Activated naive CD8-positive, alpha-beta T cell treated with anti-CD3 and anti-CD28 coated beads, Interleukin-2, amount 10 ng/mL, durations not matched to agents 7 days and 5 days (primary cell): ENCODE data around the gene TTC33. TPM values are rescaled to one million over a fixed set of nuclear protein-coding genes. Genes with fewer than 3 reads are reported as not detected.

Experiments used
- ATAC-seq: fragments of 150-1000 bp; cut with Tn5 transposase; one replicate; pipeline ENCODE4 v1.10.0; 2021; ENCODE audit warnings: low read depth, moderate library complexity
- POLR2A ChIA-PET: fragments of 350-600 bp; sonication (Branson Sonifier 250); formaldehyde crosslinking; loops from one replicate; lab custom pipeline; 2021; ENCODE audit warnings: antibody characterized with exemption; lab: Charles Lee
- DNase-seq: peaks from one replicate; pipeline ENCODE4 v3.0.0; 2021
- H3K27ac Mint-ChIP-seq: one replicate; pipeline ENCODE4 v1.8.0; 2022; ENCODE audit warnings: mild to moderate bottlenecking, mixed read lengths
- H3K27me3 Mint-ChIP-seq: one replicate; pipeline ENCODE4 v1.8.0; 2022; ENCODE audit warnings: mild to moderate bottlenecking, moderate library complexity, mixed read lengths
- H3K36me3 Mint-ChIP-seq: one replicate; pipeline ENCODE4 v1.8.0; 2021; ENCODE audit warnings: mild to moderate bottlenecking, mixed read lengths
- H3K4me1 Mint-ChIP-seq: one replicate; pipeline ENCODE4 v1.8.0; 2021; ENCODE audit warnings: mixed read lengths
- H3K4me3 Mint-ChIP-seq: one replicate; pipeline ENCODE4 v1.8.0; 2022; ENCODE audit warnings: mild to moderate bottlenecking, moderate library complexity, mixed read lengths
- H3K9me3 Mint-ChIP-seq: one replicate; pipeline ENCODE4 v1.8.0; 2021; ENCODE audit warnings: mixed read lengths
- total RNA-seq, 2 experiments: library from RNA; stranded (reverse); gene quantifications; one replicate each; pipeline ENCODE4 v1.2.3, GENCODE V29; 2021

The TTC33 gene
- total RNA-seq, 2 experiments from 2014 or later: 12.2 to 14.8 TPM

- ATAC-seq: no peak
- no peak overlapping the region for H3K27ac Mint-ChIP-seq
- no peaks in the 10 kb centered on the region for H3K27me3 Mint-ChIP-seq
- H3K4me1 Mint-ChIP-seq: peaks cover 8% of the 10 kb centered on the region
- POLR2A ChIA-PET: no interaction called here
- DNase-seq: no peak
- H3K4me3 Mint-ChIP-seq: no peak overlapping the region
- H3K9me3 Mint-ChIP-seq: no peaks in the 10 kb centered on the region
- H3K36me3 Mint-ChIP-seq: peaks cover 1% of the 10 kb centered on the region
Measured at GRCh38 chr5:40502736-40503135, 253.0 kb downstream of the TTC33 start.

- DNase-seq (no peak), ATAC-seq (no peak)
- POLR2A ChIA-PET: no interaction called here
- peaks cover 5% of the 10 kb centered on the region for H3K4me1 Mint-ChIP-seq
- peaks cover 1% of the 10 kb centered on the region for H3K36me3 Mint-ChIP-seq
- no peak overlapping the region for H3K4me3 Mint-ChIP-seq
- no peak overlapping the region for H3K27ac Mint-ChIP-seq
- no peaks in the 10 kb centered on the region for H3K9me3 Mint-ChIP-seq
- H3K27me3 Mint-ChIP-seq: no peaks in the 10 kb centered on the region
Measured at GRCh38 chr5:40501711-40502444, 253.9 kb downstream of the TTC33 start.

- ATAC-seq (no peak), DNase-seq (no peak)
- Mint-ChIP-seq H3K36me3 (no peaks in the 10 kb centered on the region), H3K27ac (no peak overlapping the region), H3K4me1 (peaks cover 10% of the 10 kb centered on the region), H3K4me3 (no peak overlapping the region), H3K27me3 (no peaks in the 10 kb centered on the region), H3K9me3 (no peaks in the 10 kb centered on the region)
- POLR2A ChIA-PET: no interaction called here
Measured at GRCh38 chr5:40499518-40500273, 256.1 kb downstream of the TTC33 start.

- POLR2A ChIA-PET: no interaction called here
- peaks cover under 1% of the 10 kb centered on the region for H3K9me3 Mint-ChIP-seq
- no peaks in the 10 kb centered on the region for H3K27me3 Mint-ChIP-seq
- H3K36me3 Mint-ChIP-seq: peaks cover under 1% of the 10 kb centered on the region
- ATAC-seq: no peak
- no peak overlapping the region for H3K27ac Mint-ChIP-seq
- H3K4me1 Mint-ChIP-seq: peaks cover 10% of the 10 kb centered on the region
- DNase-seq: no peak
- no peak overlapping the region for H3K4me3 Mint-ChIP-seq
Measured at GRCh38 chr5:40499007-40499406, 256.8 kb downstream of the TTC33 start.

- Mint-ChIP-seq H3K4me3 (no peak overlapping the region), H3K9me3 (peaks cover 8% of the 10 kb centered on the region), H3K36me3 (peaks cover 8% of the 10 kb centered on the region), H3K4me1 (peaks cover 9% of the 10 kb centered on the region), H3K27ac (no peak overlapping the region), H3K27me3 (no peaks in the 10 kb centered on the region)
- POLR2A ChIA-PET: no interaction called here
- ATAC-seq: no peak
- no peak for DNase-seq
Measured at GRCh38 chr5:40497573-40497972, 258.2 kb downstream of the TTC33 start.

GRCh38 chr5:40495237-40495635, 260.5 kb downstream of the TTC33 start:
- Mint-ChIP-seq H3K36me3 (peaks cover 16% of the 10 kb centered on the region), H3K4me3 (no peak overlapping the region), H3K4me1 (peaks cover 18% of the 10 kb centered on the region), H3K27ac (no peak overlapping the region), H3K9me3 (peaks cover 11% of the 10 kb centered on the region), H3K27me3 (no peaks in the 10 kb centered on the region)
- no peak for ATAC-seq
- POLR2A ChIA-PET: no interaction called here
- no peak for DNase-seq

- H3K4me1 Mint-ChIP-seq: peaks cover 18% of the 10 kb centered on the region
- H3K36me3 Mint-ChIP-seq: peaks cover 16% of the 10 kb centered on the region
- peaks cover 11% of the 10 kb centered on the region for H3K9me3 Mint-ChIP-seq
- ATAC-seq: no peak
- H3K27ac Mint-ChIP-seq: no peak overlapping the region
- POLR2A ChIA-PET: no interaction called here
- no peak for DNase-seq
- no peaks in the 10 kb centered on the region for H3K27me3 Mint-ChIP-seq
- no peak overlapping the region for H3K4me3 Mint-ChIP-seq
Measured at GRCh38 chr5:40494631-40495236, 261.0 kb downstream of the TTC33 start.

- peaks cover 11% of the 10 kb centered on the region for H3K9me3 Mint-ChIP-seq
- peaks cover 21% of the 10 kb centered on the region for H3K36me3 Mint-ChIP-seq
- H3K27me3 Mint-ChIP-seq: no peaks in the 10 kb centered on the region
- H3K27ac Mint-ChIP-seq: no peak overlapping the region
- POLR2A ChIA-PET: no interaction called here
- no peak for DNase-seq
- peaks cover 31% of the 10 kb centered on the region for H3K4me1 Mint-ChIP-seq
- no peak for ATAC-seq
- H3K4me3 Mint-ChIP-seq: no peak overlapping the region
Measured at GRCh38 chr5:40492056-40492455, 263.7 kb downstream of the TTC33 start.

- Mint-ChIP-seq H3K27me3 (no peaks in the 10 kb centered on the region), H3K36me3 (peaks cover 23% of the 10 kb centered on the region), H3K4me3 (no peak overlapping the region), H3K4me1 (peaks cover 35% of the 10 kb centered on the region), H3K9me3 (peaks cover 11% of the 10 kb centered on the region), H3K27ac (no peak overlapping the region)
- POLR2A ChIA-PET: no interaction called here
- ATAC-seq: no peak
- DNase-seq: no peak
Measured at GRCh38 chr5:40491644-40492043, 264.1 kb downstream of the TTC33 start.

GRCh38 chr5:40490464-40491111, 265.2 kb downstream of the TTC33 start:
- H3K36me3 Mint-ChIP-seq: peaks cover 23% of the 10 kb centered on the region
- DNase-seq (no peak), ATAC-seq (no peak)
- POLR2A ChIA-PET: interaction anchor here (0.7 kb wide), 1 partner anchor 53 kb away, joined by 3 read pairs; no protein-coding TSS in a partner anchor
- no peak overlapping the region for H3K4me3 Mint-ChIP-seq
- peaks cover 41% of the 10 kb centered on the region for H3K4me1 Mint-ChIP-seq
- H3K27me3 Mint-ChIP-seq: no peaks in the 10 kb centered on the region
- H3K27ac Mint-ChIP-seq: no peak overlapping the region
- H3K9me3 Mint-ChIP-seq: peaks cover 11% of the 10 kb centered on the region

- Mint-ChIP-seq H3K4me3 (no peak overlapping the region), H3K36me3 (peaks cover 23% of the 10 kb centered on the region), H3K9me3 (peaks cover 11% of the 10 kb centered on the region), H3K27me3 (no peaks in the 10 kb centered on the region), H3K4me1 (peaks cover 45% of the 10 kb centered on the region), H3K27ac (no peak overlapping the region)
- ATAC-seq (no peak), DNase-seq (no peak)
- POLR2A ChIA-PET: interaction anchor here (0.7 to 1.0 kb wide), 2 partner anchors 9 to 48 kb away, joined by 3 to 4 read pairs; no protein-coding TSS in a partner anchor
Measured at GRCh38 chr5:40489421-40489820, 266.3 kb downstream of the TTC33 start.

- peak overlapping the region; percentile 87 for H3K27ac Mint-ChIP-seq
- H3K4me1 Mint-ChIP-seq: peaks cover 43% of the 10 kb centered on the region
- peak; percentile 83 for ATAC-seq
- POLR2A ChIA-PET: interaction anchor here (1.4 to 2.5 kb wide), 3 partner anchors 45 to 195 kb away, joined by 6 to 11 read pairs (median 8); partner anchors contain the start of gene PTGER4
- peak; percentile 32 for DNase-seq
- peaks cover under 1% of the 10 kb centered on the region for H3K9me3 Mint-ChIP-seq
- peak overlapping the region; percentile 49 for H3K4me3 Mint-ChIP-seq
- H3K36me3 Mint-ChIP-seq: peaks cover 11% of the 10 kb centered on the region
- no peaks in the 10 kb centered on the region for H3K27me3 Mint-ChIP-seq
Measured at GRCh38 chr5:40486437-40487275, 269.1 kb downstream of the TTC33 start.
